Spleen (tissue), 7 donors: Measurements from ENCODE around the gene SLC13A4.

Experiments used
- POLR2AphosphoS5 ChIP-seq, 3 donors: sonication (generic); formaldehyde crosslinking; IDR thresholded peaks; one replicate each; pipeline ENCODE4 v1.5.1; 2017; ENCODE audit warnings: antibody characterized with exemption in 3 of 3
- TF ChIP-seq, protein P1 (sequence below), 11 experiments: fragments of 200-600 bp in 7 of 11; fragments of 450-650 bp in 4 of 11; sonication (generic) in 4 of 11; IDR thresholded peaks in 8 of 11; conservative IDR thresholded peaks in 3 of 11; 1 replicate in 7 of 11; 2 replicates in 4 of 11; pipeline versions ENCODE4 v1.4.0 to v1.8.0; 2016 to 2021; ENCODE audit warnings: antibody characterized with exemption in 11 of 11, inconsistent platforms in 4 of 11, mild to moderate bottlenecking in 1 of 11
- donor health status: DM: no; HTN: no; CAD: no; lungs with moderate emphysema.
- donor health status: DM: no; HTN: no; CAD: no.
- donor health status: DM: no; HTN: no; CAD: no.

DNA sequence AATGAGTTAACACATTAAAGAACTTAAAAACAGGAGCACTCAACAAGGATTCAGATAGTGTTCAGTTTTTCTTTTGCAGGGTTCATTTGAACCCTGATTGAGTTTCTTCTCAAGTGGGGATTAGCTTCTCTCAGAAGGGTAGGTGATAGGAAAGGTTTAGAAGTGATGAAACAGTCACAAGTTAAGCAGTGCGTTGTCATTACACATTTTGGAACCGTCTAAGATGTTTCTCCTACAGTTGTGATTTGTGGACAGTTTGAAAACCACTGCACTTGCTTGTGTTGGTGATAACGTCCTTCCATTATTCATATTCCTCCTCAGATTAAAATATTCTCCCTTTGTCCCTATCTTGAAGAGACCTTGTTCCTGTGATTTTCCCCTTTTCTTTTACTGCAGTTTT lies 62.9 kb downstream of the SLC13A4 start:
- TF ChIP-seq, protein P1, sequence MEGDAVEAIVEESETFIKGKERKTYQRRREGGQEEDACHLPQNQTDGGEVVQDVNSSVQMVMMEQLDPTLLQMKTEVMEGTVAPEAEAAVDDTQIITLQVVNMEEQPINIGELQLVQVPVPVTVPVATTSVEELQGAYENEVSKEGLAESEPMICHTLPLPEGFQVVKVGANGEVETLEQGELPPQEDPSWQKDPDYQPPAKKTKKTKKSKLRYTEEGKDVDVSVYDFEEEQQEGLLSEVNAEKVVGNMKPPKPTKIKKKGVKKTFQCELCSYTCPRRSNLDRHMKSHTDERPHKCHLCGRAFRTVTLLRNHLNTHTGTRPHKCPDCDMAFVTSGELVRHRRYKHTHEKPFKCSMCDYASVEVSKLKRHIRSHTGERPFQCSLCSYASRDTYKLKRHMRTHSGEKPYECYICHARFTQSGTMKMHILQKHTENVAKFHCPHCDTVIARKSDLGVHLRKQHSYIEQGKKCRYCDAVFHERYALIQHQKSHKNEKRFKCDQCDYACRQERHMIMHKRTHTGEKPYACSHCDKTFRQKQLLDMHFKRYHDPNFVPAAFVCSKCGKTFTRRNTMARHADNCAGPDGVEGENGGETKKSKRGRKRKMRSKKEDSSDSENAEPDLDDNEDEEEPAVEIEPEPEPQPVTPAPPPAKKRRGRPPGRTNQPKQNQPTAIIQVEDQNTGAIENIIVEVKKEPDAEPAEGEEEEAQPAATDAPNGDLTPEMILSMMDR (IDR thresholded peaks at IDR 0.05 in 8 of 11, conservative IDR thresholded peaks at IDR 0.05 in 3 of 11): no peak
- no peak for TF ChIP-seq POLR2AphosphoS5 (IDR thresholded peaks at IDR 0.05)
